OCI-LY1 (cell line): ENCODE measurements around the gene AFAP1.

Source experiments
- CTCF ChIP-seq: fragments of 200-600 bp; sonication (generic), shearing (Covaris generic); IDR thresholded peaks from 2 replicates; pipeline ENCODE4 v1.5.1; 2017; ENCODE audit warnings: mild to moderate bottlenecking, antibody characterized with exemption, low read length, moderate library complexity, mixed read lengths
- EZH2 ChIP-seq: fragments of 200-600 bp; sonication (generic), shearing (Covaris generic); IDR thresholded peaks from 2 replicates; pipeline ENCODE4 v1.8.0; 2017; ENCODE audit warnings: borderline replicate concordance, mixed run types, mild to moderate bottlenecking, antibody characterized with exemption, low read length, moderate library complexity, mixed read lengths

GRCh38 chr4:7864685-7865084 is 75.0 kb downstream of the AFAP1 start:
- TF ChIP-seq CTCF (no peak), EZH2 (no peak)
